HEK293T (cell line): ENCODE results near the gene ZBTB34.

ENCODE experiments used
- ELF4 ChIP-seq: fragments of 450-650 bp; IDR thresholded peaks from 2 replicates; pipeline ENCODE4 v1.6.1; 2017; ENCODE audit warnings: antibody characterized with exemption
- FOXA1 ChIP-seq: fragments of 450-650 bp; IDR thresholded peaks from 2 replicates; pipeline ENCODE4 v1.6.1; 2016; ENCODE audit warnings: mild to moderate bottlenecking
- FOXM1 ChIP-seq: fragments of 450-650 bp; IDR thresholded peaks from 2 replicates; pipeline ENCODE4 v1.6.1; 2017; ENCODE audit warnings: mild to moderate bottlenecking, borderline replicate concordance

DNA sequence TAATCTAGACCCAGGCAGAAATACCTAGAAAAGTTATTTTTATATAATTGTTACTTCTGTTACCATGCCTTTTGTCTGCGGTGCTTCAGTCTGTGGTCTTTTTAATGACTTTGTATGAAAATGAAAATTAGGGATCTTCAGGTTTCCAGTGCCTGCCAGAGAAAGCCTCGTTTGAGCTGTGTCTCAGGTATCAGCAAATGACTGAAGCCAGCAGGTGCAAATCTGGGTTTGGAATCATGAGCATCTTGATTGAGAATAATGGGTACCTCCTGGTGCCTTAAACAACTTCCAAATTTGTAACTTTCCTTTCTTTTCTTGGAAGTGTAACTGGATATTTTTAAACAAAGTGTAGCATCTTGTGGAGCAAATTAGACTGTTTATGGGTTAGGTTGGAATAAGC, 4.3 kb downstream of the ZBTB34 start:
- TF ChIP-seq ELF4 (no peak), FOXM1 (no peak), FOXA1 (no peak)
